Thyroid gland (tissue), 4 donors: ENCODE results near the gene RORC.

ENCODE experiments used
- CTCF ChIP-seq, 6 experiments: fragments of 200-600 bp in 3 of 6; fragments of 450-650 bp in 3 of 6; sonication (generic) in 3 of 6; IDR thresholded peaks; one replicate each; pipeline ENCODE4 v1.5.1; 2016 to 2019; ENCODE audit warnings: antibody characterized with exemption in 6 of 6, mild to moderate bottlenecking in 2 of 6, inconsistent platforms in 1 of 6, moderate library complexity in 1 of 6
- POLR2A ChIP-seq, 2 donors: fragments of 450-650 bp; IDR thresholded peaks; one replicate each; pipeline ENCODE4 v1.6.1; 2017; ENCODE audit warnings: antibody characterized with exemption in 2 of 2, mild to moderate bottlenecking in 2 of 2, moderate library complexity in 1 of 2

- TF ChIP-seq CTCF (IDR thresholded peaks at IDR 0.05) (no peak), POLR2A (IDR thresholded peaks at IDR 0.05) (no peak)
Measured at GRCh38 chr1:151834239-151834638, 2.6 kb upstream of the RORC start.
